ENCODE data around the gene PGAP6.

The PGAP6 gene

DNA sequence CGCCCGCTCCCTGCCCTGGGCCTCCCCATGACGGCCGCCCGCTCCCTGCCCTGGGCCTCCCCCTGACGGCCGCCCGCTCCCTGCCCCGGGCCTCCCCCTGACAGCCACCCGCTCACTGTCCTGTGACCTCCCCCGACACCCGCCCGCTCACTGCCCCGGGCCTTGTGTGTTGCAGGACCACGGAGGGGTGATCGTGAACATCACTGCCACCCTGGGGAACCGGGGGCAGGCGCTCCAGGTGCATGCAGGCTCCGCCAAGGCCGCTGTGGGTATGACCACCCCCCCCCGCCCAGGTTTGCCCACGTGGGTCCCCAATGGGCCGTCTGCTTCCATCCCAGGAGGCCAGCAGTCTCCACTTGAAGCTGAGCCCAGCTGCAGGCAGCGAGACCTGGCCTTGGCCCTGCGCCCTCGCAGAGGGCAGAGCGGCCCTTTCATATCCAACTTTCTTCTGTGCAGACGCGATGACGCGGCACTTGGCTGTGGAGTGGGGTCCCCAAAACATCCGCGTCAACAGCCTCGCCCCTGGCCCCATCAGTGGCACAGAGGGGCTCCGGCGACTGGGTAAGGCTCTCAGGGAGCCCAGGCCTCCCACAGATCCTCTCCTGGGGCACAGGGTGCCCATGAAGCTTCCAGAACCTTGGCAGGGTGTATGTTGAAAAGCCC lies 28.9 kb upstream of the PGAP6 start:
- ATAC-seq (ENCODE audit: low read depth) (no peak), DNase-seq (ENCODE audit: low spot score) (no peak)
- Histone ChIP-seq H3K36me3 (ENCODE audit: low read depth) (peaks cover 4% of the 10 kb centered on the region; the same call in 1 of the 2 replicates), H3K9me3 (ENCODE audit: severe bottlenecking) (no peaks in the 10 kb centered on the region), H3K27ac (ENCODE audit: poor library complexity, severe bottlenecking) (no peak overlapping the region), H3K27me3 (ENCODE audit: insufficient read depth, poor library complexity, severe bottlenecking) (no peaks in the 10 kb centered on the region), H3K4me3 (ENCODE audit: severe bottlenecking) (no peak overlapping the region), H3K4me1 (ENCODE audit: insufficient read depth, poor library complexity, severe bottlenecking) (no peaks in the 10 kb centered on the region)
- TF ChIP-seq, protein P1, sequence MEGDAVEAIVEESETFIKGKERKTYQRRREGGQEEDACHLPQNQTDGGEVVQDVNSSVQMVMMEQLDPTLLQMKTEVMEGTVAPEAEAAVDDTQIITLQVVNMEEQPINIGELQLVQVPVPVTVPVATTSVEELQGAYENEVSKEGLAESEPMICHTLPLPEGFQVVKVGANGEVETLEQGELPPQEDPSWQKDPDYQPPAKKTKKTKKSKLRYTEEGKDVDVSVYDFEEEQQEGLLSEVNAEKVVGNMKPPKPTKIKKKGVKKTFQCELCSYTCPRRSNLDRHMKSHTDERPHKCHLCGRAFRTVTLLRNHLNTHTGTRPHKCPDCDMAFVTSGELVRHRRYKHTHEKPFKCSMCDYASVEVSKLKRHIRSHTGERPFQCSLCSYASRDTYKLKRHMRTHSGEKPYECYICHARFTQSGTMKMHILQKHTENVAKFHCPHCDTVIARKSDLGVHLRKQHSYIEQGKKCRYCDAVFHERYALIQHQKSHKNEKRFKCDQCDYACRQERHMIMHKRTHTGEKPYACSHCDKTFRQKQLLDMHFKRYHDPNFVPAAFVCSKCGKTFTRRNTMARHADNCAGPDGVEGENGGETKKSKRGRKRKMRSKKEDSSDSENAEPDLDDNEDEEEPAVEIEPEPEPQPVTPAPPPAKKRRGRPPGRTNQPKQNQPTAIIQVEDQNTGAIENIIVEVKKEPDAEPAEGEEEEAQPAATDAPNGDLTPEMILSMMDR (IDR thresholded peaks at IDR 0.05; ENCODE audit: poor library complexity, severe bottlenecking): no peak

DNA sequence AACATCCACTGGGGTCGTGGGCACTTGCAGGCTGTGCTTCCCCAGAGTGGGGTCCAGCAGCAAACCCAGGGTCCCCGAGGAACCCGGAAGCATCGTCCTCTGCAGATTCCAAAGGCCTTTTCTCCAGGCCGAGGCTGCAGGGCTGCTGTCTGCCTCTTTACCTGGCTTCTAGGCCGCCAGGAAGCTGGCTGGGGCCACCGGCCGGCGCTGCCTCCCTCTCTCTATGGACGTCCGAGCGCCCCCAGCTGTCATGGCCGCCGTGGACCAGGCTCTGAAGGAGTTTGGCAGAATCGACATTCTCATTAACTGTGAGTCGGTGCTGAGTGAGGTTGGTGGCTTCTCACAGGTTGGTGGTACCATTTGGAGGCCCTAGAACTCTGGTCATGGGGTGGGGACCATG lies 25.5 kb upstream of the PGAP6 start:
- DNase-seq (ENCODE audit: low spot score): no peak
- ATAC-seq (ENCODE audit: low read depth): no peak
- Histone ChIP-seq H3K4me3 (ENCODE audit: severe bottlenecking) (no peak overlapping the region), H3K9me3 (ENCODE audit: severe bottlenecking) (no peaks in the 10 kb centered on the region), H3K27me3 (ENCODE audit: insufficient read depth, poor library complexity, severe bottlenecking) (no peaks in the 10 kb centered on the region), H3K4me1 (ENCODE audit: insufficient read depth, poor library complexity, severe bottlenecking) (no peaks in the 10 kb centered on the region), H3K27ac (ENCODE audit: poor library complexity, severe bottlenecking) (no peak overlapping the region), H3K36me3 (ENCODE audit: low read depth) (peaks cover 4% of the 10 kb centered on the region; the same call in 1 of the 2 replicates)
- TF ChIP-seq, protein P1 (IDR thresholded peaks at IDR 0.05; ENCODE audit: poor library complexity, severe bottlenecking): no peak

DNA sequence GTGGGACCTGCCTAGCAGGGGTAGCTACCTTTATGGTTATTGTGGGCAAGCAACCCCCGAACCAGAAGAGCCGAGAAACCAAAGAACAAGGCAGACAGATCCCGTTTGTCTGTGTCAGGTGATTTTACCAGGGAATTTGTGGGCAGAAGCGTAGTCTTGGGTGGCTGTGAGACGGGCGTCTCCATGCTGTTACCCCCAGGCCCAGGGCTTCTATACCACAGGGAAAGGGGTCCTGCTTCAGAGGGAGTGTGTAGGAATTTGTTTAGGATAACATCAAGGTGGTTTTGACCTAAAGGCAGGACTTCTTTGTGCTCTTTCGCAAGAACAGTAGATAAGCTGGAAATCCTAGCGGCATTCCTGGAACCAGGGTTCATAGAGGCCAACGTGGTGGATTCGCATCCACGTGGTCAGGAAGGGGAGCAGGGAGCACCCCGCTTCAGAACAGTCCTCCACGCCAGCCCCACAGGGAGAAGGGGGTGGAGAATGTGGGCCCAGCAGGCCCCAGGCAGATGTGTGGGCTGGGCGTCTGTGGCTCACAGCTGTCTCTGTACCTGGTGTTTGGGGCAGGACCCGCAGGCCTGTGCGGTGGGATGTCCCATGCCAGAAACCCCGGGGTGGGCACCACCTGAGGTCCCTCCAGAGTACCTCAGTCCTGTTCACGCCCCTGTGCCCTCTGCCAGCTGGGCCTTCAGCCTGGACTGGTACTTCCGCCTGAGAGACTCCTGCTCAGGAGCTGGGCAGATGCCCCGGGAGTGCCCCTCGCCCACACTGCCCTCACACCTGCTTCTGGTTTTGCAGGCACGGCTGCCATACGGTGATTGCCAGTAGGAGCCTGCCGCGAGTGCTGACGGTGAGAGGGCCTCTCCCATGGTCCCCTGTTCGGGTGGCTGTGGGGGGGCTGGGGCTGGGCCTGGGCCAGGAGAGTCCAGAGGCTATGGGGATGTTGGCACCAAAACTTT lies 24.0 kb upstream of the PGAP6 start:
- DNase-seq (ENCODE audit: low spot score) (no peak), ATAC-seq (ENCODE audit: low read depth) (no peak)
- Histone ChIP-seq H3K4me3 (ENCODE audit: severe bottlenecking) (no peak overlapping the region), H3K4me1 (ENCODE audit: insufficient read depth, poor library complexity, severe bottlenecking) (no peaks in the 10 kb centered on the region), H3K27ac (ENCODE audit: poor library complexity, severe bottlenecking) (no peak overlapping the region), H3K9me3 (ENCODE audit: severe bottlenecking) (no peaks in the 10 kb centered on the region), H3K27me3 (ENCODE audit: insufficient read depth, poor library complexity, severe bottlenecking) (no peaks in the 10 kb centered on the region), H3K36me3 (ENCODE audit: low read depth) (peaks cover 4% of the 10 kb centered on the region; the same call in 1 of the 2 replicates)
- TF ChIP-seq, protein P1 (IDR thresholded peaks at IDR 0.05; ENCODE audit: poor library complexity, severe bottlenecking): no peak

DNA sequence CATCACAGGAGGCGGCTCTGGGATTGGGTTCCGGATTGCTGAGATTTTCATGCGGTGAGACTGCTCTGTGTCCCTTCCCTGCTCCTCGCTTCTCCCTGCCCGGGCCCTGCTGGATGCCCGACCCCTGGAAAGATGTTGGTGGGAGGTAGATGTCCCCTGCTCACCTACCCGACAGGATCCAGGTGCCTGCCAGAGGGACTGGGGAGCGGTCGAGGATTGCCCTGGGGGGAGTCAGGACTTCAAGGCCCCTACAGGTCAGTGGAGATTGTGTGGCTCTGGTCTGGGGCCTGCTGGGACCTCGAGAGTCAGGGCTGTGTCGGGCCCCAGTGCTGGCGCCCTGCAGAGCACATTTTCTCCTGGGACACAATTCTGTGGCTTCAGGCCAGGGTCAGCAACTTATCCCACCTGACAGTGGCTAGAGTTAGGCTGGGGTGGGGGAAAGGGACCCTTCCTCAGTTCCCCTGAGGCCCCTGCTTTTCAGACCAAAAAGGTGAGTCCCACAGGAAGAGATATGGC lies 23.3 kb upstream of the PGAP6 start:
- TF ChIP-seq, protein P1 (IDR thresholded peaks at IDR 0.05; ENCODE audit: poor library complexity, severe bottlenecking): no peak
- Histone ChIP-seq H3K27ac (ENCODE audit: poor library complexity, severe bottlenecking) (no peak overlapping the region), H3K9me3 (ENCODE audit: severe bottlenecking) (no peaks in the 10 kb centered on the region), H3K4me3 (ENCODE audit: severe bottlenecking) (no peak overlapping the region), H3K4me1 (ENCODE audit: insufficient read depth, poor library complexity, severe bottlenecking) (peaks cover 3% of the 10 kb centered on the region), H3K36me3 (ENCODE audit: low read depth) (peaks cover 4% of the 10 kb centered on the region; the same call in 1 of the 2 replicates), H3K27me3 (ENCODE audit: insufficient read depth, poor library complexity, severe bottlenecking) (no peaks in the 10 kb centered on the region)
- DNase-seq (ENCODE audit: low spot score): no peak
- ATAC-seq (ENCODE audit: low read depth): no peak

Data from RWPE2 (cell line).